Spleen (tissue), 7 donors: ENCODE measurements around the gene TMEM63C.

ENCODE experiments used
- POLR2A ChIP-seq, 3 donors: fragments of 450-650 bp; IDR thresholded peaks; one replicate each; pipeline ENCODE4 v1.5.1; 2017; ENCODE audit warnings: antibody characterized with exemption in 3 of 3, mild to moderate bottlenecking in 1 of 3
- POLR2AphosphoS5 ChIP-seq, 3 donors: sonication (generic); formaldehyde crosslinking; IDR thresholded peaks; one replicate each; pipeline ENCODE4 v1.5.1; 2017; ENCODE audit warnings: antibody characterized with exemption in 3 of 3
- TF ChIP-seq, protein P1 (sequence below), 11 experiments: fragments of 200-600 bp in 7 of 11; fragments of 450-650 bp in 4 of 11; sonication (generic) in 4 of 11; IDR thresholded peaks in 8 of 11; conservative IDR thresholded peaks in 3 of 11; 1 replicate in 7 of 11; 2 replicates in 4 of 11; pipeline versions ENCODE4 v1.4.0 to v1.8.0; 2016 to 2021; ENCODE audit warnings: antibody characterized with exemption in 11 of 11, inconsistent platforms in 4 of 11, mild to moderate bottlenecking in 1 of 11
- donor health status: DM: no; HTN: no; CAD: no; lungs with moderate emphysema.
- donor health status: DM: no; HTN: no; CAD: no.
- donor health status: DM: no; HTN: no; CAD: no.

DNA sequence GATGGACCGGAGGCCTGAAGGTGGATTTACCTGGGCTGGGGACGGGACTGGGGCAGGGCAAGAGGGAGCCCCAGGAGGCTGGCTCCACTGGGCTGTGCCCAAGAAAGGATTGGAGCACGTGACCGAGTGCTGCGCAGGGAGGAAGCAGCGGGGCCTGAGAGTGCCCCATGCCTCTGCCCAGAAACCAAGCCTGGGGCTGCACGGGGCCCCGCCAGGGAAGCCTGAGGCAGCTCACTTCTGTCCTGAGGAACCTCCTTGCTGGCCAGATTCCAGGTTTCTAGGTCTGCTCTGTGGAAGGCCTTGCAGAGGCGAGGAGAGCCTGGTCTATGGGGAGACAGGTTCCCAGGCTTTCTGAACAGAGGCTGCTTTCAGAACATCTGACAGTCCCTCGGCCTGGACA, 79.0 kb downstream of the TMEM63C start:
- TF ChIP-seq, protein P1, sequence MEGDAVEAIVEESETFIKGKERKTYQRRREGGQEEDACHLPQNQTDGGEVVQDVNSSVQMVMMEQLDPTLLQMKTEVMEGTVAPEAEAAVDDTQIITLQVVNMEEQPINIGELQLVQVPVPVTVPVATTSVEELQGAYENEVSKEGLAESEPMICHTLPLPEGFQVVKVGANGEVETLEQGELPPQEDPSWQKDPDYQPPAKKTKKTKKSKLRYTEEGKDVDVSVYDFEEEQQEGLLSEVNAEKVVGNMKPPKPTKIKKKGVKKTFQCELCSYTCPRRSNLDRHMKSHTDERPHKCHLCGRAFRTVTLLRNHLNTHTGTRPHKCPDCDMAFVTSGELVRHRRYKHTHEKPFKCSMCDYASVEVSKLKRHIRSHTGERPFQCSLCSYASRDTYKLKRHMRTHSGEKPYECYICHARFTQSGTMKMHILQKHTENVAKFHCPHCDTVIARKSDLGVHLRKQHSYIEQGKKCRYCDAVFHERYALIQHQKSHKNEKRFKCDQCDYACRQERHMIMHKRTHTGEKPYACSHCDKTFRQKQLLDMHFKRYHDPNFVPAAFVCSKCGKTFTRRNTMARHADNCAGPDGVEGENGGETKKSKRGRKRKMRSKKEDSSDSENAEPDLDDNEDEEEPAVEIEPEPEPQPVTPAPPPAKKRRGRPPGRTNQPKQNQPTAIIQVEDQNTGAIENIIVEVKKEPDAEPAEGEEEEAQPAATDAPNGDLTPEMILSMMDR (IDR thresholded peaks at IDR 0.05 in 8 of 11, conservative IDR thresholded peaks at IDR 0.05 in 3 of 11) = no peak
- no peak for TF ChIP-seq POLR2AphosphoS5 (IDR thresholded peaks at IDR 0.05)
- no peak for TF ChIP-seq POLR2A (IDR thresholded peaks at IDR 0.05)
